Measurements from ENCODE around the gene RIPOR2. TPM values are rescaled to one million over a fixed set of nuclear protein-coding genes. Genes with fewer than 3 reads are reported as not detected.

RIPOR2 gene
- total and polyA plus RNA-seq, 2 donors (not counting 3 experiments of a cell fraction or from before 2014, with no cell fraction given), result 0.10 TPM; not detected in 1

DNA sequence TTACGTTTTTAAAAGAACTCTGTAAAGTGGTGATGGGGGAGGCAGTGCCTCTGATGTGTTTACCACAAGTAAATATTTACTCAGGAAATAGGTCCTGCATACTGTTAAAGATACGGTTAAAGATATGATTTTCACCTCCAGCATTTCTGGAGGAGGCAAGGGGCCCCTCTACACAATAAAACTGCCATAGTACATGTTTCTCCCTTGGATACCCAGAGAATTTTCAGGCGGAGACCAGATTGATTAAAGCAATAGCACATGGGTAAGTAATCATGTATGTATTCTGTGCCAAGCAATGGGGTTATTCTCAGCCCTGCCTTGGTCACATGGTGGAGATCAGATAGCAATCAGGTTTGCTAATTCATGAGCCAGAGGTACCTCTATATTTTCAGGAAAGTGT, 9.6 kb downstream of the RIPOR2 start:
- BruUV-seq (replicated peaks), result no TSS peak
- DNase-seq (ENCODE audit: low read depth, low spot score), result no peak
- H3K4me1 ChIP-seq (ENCODE audit: control insufficient read depth, extremely low read depth, insufficient read depth, low read length), result no peaks in the 10 kb centered on the region
- TF ChIP-seq MYC (IDR thresholded peaks at IDR 0.05; ENCODE audit: low read depth, low read length) (no peak), POLR2A (IDR thresholded peaks at IDR 0.05; ENCODE audit: low read depth, low read length) (no peak), FOS (IDR thresholded peaks at IDR 0.05; ENCODE audit: borderline replicate concordance, insufficient read depth, low read length) (no peak), MAX (IDR thresholded peaks at IDR 0.05; ENCODE audit: insufficient read depth, insufficient read length) (no peak), GATA2 (IDR thresholded peaks at IDR 0.05; ENCODE audit: insufficient read depth, insufficient read length, low read depth, low read length) (no peak), CTCF (IDR thresholded peaks at IDR 0.05; ENCODE audit: extremely low read depth in 1 of 2, insufficient read depth in 1 of 2, low read depth in 1 of 2, low read length in 2 of 2) (no peak), JUN (IDR thresholded peaks at IDR 0.05; ENCODE audit: borderline replicate concordance, insufficient read depth, insufficient read length, low read depth) (no peak), EZH2 (IDR thresholded peaks at IDR 0.05; ENCODE audit: borderline replicate concordance, low read depth, low read length, severe bottlenecking) (no peak), POLR2AphosphoS5 (IDR thresholded peaks at IDR 0.05; ENCODE audit: insufficient read depth, low read depth, low read length) (no peak)
- no peak overlapping the region for H3K27ac ChIP-seq (ENCODE audit: insufficient read depth, low read depth, low read length)
- intact Hi-C loops (cut with micrococcal nuclease) (no loop called here), dilution Hi-C loops (cut with MboI; ENCODE audit: extremely low pct_ligation_motif_present, low sequenced_read_pairs) (no loop called here)
- no peaks in the 10 kb centered on the region for H3K9me3 ChIP-seq (replicated peaks; ENCODE audit: control insufficient read depth, insufficient read depth, low read length)
- H3K4me2 ChIP-seq (ENCODE audit: insufficient read depth, low read length), result no peak overlapping the region
- ChIA-PET POLR2A (no interaction called here), CTCF (interaction anchor here (0.5 to 1.2 kb wide), 4 partner anchors 8 to 297 kb away, joined by 3 to 4 read pairs (median 3); no protein-coding TSS in a partner anchor)
- H2AFZ ChIP-seq (ENCODE audit: low read depth, low read length), result no peak overlapping the region
- no peaks in the 10 kb centered on the region for H3K27me3 ChIP-seq (ENCODE audit: control insufficient read depth in 2 of 2, insufficient read depth in 2 of 2, low read length in 2 of 2)
- no peaks in the 10 kb centered on the region for H3K36me3 ChIP-seq (ENCODE audit: control insufficient read depth in 2 of 2, extremely low read depth in 1 of 2, insufficient read depth in 2 of 2, low read length in 2 of 2)
- no peak overlapping the region for H3K4me3 ChIP-seq (replicated peaks in 1 of 3; ENCODE audit: insufficient read depth in 1 of 3, low read depth in 1 of 3, low read length in 3 of 3)
- H3K9ac ChIP-seq (replicated peaks; ENCODE audit: extremely low read depth, insufficient read depth, low read length), result no peak overlapping the region
- no peaks in the 10 kb centered on the region for H3K9me1 ChIP-seq (replicated peaks; ENCODE audit: control insufficient read depth, extremely low read depth, insufficient read depth, low read length)
- H4K20me1 ChIP-seq (replicated peaks; ENCODE audit: control insufficient read depth, extremely low read depth, insufficient read depth, low read length), result no peaks in the 10 kb centered on the region
- no peaks in the 10 kb centered on the region for H3K79me2 ChIP-seq (ENCODE audit: control insufficient read depth, insufficient read depth, low read length)
- FAIRE-seq, result no peak

All from endothelial cell of umbilical vein (primary cell).